Measurements from ENCODE around the gene FHIT.

DNA sequence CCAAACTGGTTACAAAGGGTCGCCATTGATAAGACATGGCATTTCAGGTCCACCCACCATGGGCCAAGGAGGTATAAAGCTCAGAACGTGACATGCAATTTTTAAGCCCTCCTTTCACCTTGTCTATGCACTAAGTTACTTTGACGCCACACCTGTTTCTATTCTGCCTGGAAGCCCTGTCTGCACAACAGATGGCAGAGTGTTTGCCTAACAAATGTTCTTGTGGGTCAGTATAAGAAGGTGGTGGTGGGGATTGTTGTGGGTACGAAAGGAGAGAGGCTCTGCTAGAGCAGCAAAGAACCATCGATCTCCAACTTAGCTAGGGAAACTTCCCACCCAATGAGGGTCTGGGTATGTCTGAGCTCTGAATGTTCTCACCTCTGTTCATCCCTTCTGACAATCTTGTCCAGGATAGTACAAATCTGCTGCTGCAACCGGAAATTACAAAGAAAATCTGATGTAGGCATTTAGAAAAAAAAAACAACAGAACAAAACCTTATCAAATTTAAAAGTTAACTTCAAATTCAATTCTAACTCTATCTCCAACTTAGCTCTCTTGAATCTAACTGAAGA lies 1256.4 kb downstream of the FHIT start:
- no peak for TF ChIP-seq EP300 (IDR thresholded peaks at IDR 0.05)
- TF ChIP-seq, protein P1, sequence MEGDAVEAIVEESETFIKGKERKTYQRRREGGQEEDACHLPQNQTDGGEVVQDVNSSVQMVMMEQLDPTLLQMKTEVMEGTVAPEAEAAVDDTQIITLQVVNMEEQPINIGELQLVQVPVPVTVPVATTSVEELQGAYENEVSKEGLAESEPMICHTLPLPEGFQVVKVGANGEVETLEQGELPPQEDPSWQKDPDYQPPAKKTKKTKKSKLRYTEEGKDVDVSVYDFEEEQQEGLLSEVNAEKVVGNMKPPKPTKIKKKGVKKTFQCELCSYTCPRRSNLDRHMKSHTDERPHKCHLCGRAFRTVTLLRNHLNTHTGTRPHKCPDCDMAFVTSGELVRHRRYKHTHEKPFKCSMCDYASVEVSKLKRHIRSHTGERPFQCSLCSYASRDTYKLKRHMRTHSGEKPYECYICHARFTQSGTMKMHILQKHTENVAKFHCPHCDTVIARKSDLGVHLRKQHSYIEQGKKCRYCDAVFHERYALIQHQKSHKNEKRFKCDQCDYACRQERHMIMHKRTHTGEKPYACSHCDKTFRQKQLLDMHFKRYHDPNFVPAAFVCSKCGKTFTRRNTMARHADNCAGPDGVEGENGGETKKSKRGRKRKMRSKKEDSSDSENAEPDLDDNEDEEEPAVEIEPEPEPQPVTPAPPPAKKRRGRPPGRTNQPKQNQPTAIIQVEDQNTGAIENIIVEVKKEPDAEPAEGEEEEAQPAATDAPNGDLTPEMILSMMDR (IDR thresholded peaks at IDR 0.05): no peak
